CD4-positive, alpha-beta memory T cell (primary cell): ENCODE data around the gene CRTC2. TPM values are rescaled to one million over a fixed set of nuclear protein-coding genes. Genes with fewer than 3 reads are reported as not detected.

Experiments
- CTCF ChIA-PET: fragments of 350-600 bp; sonication (Branson Sonifier 250); formaldehyde crosslinking; loops from one replicate; lab custom pipeline; 2021; ENCODE audit warnings: inconsistent platforms; ENCODE audit not compliant: partially characterized antibody; lab: Charles Lee
- POLR2A ChIA-PET: fragments of 350-600 bp; sonication (Branson Sonifier 250); formaldehyde crosslinking; loops from one replicate; lab custom pipeline; 2021; ENCODE audit not compliant: partially characterized antibody; lab: Charles Lee
- DNase-seq, 5 donors: peaks; one replicate each; pipeline versions ENCODE4 v3.0.0 to v3.0.0-alpha.2; 2020 to 2022; ENCODE audit warnings: mixed read lengths in 1 of 5
- H3K27ac ChIP-seq: one replicate; pipeline ENCODE4 v1.7.0; 2013; ENCODE audit warnings: low read depth, low read length
- H3K27me3 ChIP-seq: 2 replicates; pipeline ENCODE4 v1.7.0; 2013; ENCODE audit warnings: mild to moderate bottlenecking, low read length, moderate library complexity; ENCODE audit not compliant: insufficient read depth
- H3K36me3 ChIP-seq: 2 replicates; pipeline ENCODE4 v1.7.0; 2013; ENCODE audit warnings: mild to moderate bottlenecking, low read length, moderate library complexity; ENCODE audit not compliant: insufficient read depth
- H3K4me1 ChIP-seq: 2 replicates; pipeline ENCODE4 v1.7.0; 2013; ENCODE audit warnings: mild to moderate bottlenecking, low read length, moderate library complexity; ENCODE audit not compliant: insufficient read depth
- H3K4me3 ChIP-seq, 2 donors: one replicate each; pipeline ENCODE4 v1.7.0; 2013; ENCODE audit warnings: low read length in 2 of 2, mild to moderate bottlenecking in 1 of 2
- H3K9me3 ChIP-seq, 2 donors: one replicate each; pipeline ENCODE4 v1.7.0; 2013; ENCODE audit warnings: low read length in 2 of 2, control low read depth in 1 of 2; ENCODE audit not compliant: control insufficient read depth in 1 of 2
- H3K27ac Mint-ChIP-seq, 7 donors: one replicate each; pipeline ENCODE4 v1.8.0; 2020 to 2021; ENCODE audit warnings: mixed read lengths in 7 of 7, mild to moderate bottlenecking in 6 of 7, inconsistent platforms in 3 of 7, moderate library complexity in 3 of 7
- H3K27me3 Mint-ChIP-seq, 2 donors: one replicate each; pipeline ENCODE4 v1.8.0; 2020 to 2021; ENCODE audit warnings: mixed read lengths in 2 of 2
- H3K36me3 Mint-ChIP-seq, 2 donors: one replicate each; pipeline ENCODE4 v1.8.0; 2020 to 2021; ENCODE audit warnings: mixed read lengths in 2 of 2, inconsistent platforms in 1 of 2, mild to moderate bottlenecking in 1 of 2
- H3K4me1 Mint-ChIP-seq, 4 donors: one replicate each; pipeline ENCODE4 v1.8.0; 2020 to 2021; ENCODE audit warnings: mixed read lengths in 4 of 4, mild to moderate bottlenecking in 1 of 4
- H3K4me3 Mint-ChIP-seq, 8 donors: one replicate each; pipeline ENCODE4 v1.8.0; 2020 to 2021; ENCODE audit warnings: mixed read lengths in 8 of 8, mild to moderate bottlenecking in 7 of 8, moderate library complexity in 6 of 8, inconsistent platforms in 3 of 8
- H3K9me3 Mint-ChIP-seq, 8 donors: one replicate each; pipeline ENCODE4 v1.8.0; 2020 to 2021; ENCODE audit warnings: mixed read lengths in 8 of 8, mild to moderate bottlenecking in 5 of 8, inconsistent platforms in 3 of 8, moderate library complexity in 1 of 8
- intact Hi-C: fragments of 100-400 bp; cut with micrococcal nuclease; formaldehyde crosslinking; loops from one replicate; pipeline ENCODE4 v1.15.1; 2023
- polyA plus RNA-seq, 2 donors: library from polyadenylated mRNA; unstranded; fragments of 300-500 nt; fragmentation: Illumina TruSeq; gene quantifications; one replicate each; pipeline ENCODE4 v1.2.3, GENCODE V29; 2021
- total RNA-seq, 2 experiments: library from RNA; stranded (reverse); gene quantifications; one replicate each; pipeline ENCODE4 v1.2.3, GENCODE V29; 2021

Gene CRTC2
- total and polyA plus RNA-seq, 4 experiments from 2014 or later, result 12.3 to 113 (median 83.0) TPM

GRCh38 chr1:153928791-153929341 is 29.5 kb downstream of the CRTC2 start:
- POLR2A ChIA-PET, result interaction anchor here (1.2 to 16.4 kb wide), 5 partner anchors 9 to 48 kb away, joined by 4 to 298 read pairs (median 9); partner anchors contain the start of genes DENND4B and JTB
- Mint-ChIP-seq H3K4me3 (no peak overlapping the region), H3K9me3 (no peaks in the 10 kb centered on the region), H3K4me1 (peaks cover under 1 to 14% (median 9%) of the 10 kb centered on the region in 4 donors), H3K27ac (peak overlapping the region in 2 of 7 donors; percentile 24 to 25), H3K27me3 (no peaks in the 10 kb centered on the region), H3K36me3 (peaks cover 4 to 31% of the 10 kb centered on the region in 2 donors)
- DNase-seq, result no peak
- CTCF ChIA-PET, result interaction anchor here (1.9 kb wide), 1 partner anchor 17 kb away, joined by 11 read pairs; the partner anchor contains the start of gene DENND4B
- Histone ChIP-seq H3K4me1 (peaks cover 7% of the 10 kb centered on the region), H3K9me3 (no peaks in the 10 kb centered on the region), H3K27me3 (no peaks in the 10 kb centered on the region), H3K36me3 (peaks cover 20% of the 10 kb centered on the region), H3K4me3 (no peak overlapping the region), H3K27ac (no peak overlapping the region)
- intact Hi-C loops, result no loop called here

- peak overlapping the region in 5 of 7 donors; percentile 17 to 88 (median 32) for H3K27ac Mint-ChIP-seq
- no peak overlapping the region for H3K4me3 ChIP-seq
- no peaks in the 10 kb centered on the region for H3K27me3 Mint-ChIP-seq
- H3K36me3 ChIP-seq, result peaks cover 14% of the 10 kb centered on the region
- H3K4me1 Mint-ChIP-seq, result peaks cover 4 to 21% (median 13%) of the 10 kb centered on the region in 4 donors
- H3K27ac ChIP-seq, result no peak overlapping the region
- no peaks in the 10 kb centered on the region for H3K27me3 ChIP-seq
- H3K9me3 Mint-ChIP-seq, result no peaks in the 10 kb centered on the region
- H3K36me3 Mint-ChIP-seq, result peaks cover 4 to 33% of the 10 kb centered on the region in 2 donors
- peaks cover 11% of the 10 kb centered on the region for H3K4me1 ChIP-seq
- no peak for DNase-seq
- POLR2A ChIA-PET, result interaction anchor here (1.3 to 16.4 kb wide), 5 partner anchors 8 to 49 kb away, joined by 3 to 298 read pairs (median 9); partner anchors contain the start of genes DENND4B and JTB
- CTCF ChIA-PET, result interaction anchor here (0.7 to 1.9 kb wide), 2 partner anchors 17 to 18 kb away, joined by 3 to 11 read pairs; partner anchors contain the start of gene DENND4B
- H3K4me3 Mint-ChIP-seq, result no peak overlapping the region
- intact Hi-C loops, result no loop called here
- no peaks in the 10 kb centered on the region for H3K9me3 ChIP-seq
These were observed 30.2 kb downstream of the CRTC2 start for GRCh38 chr1:153928245-153928644.

- Histone ChIP-seq H3K4me1 (peaks cover 14% of the 10 kb centered on the region), H3K4me3 (no peak overlapping the region), H3K36me3 (no peaks in the 10 kb centered on the region), H3K27me3 (no peaks in the 10 kb centered on the region), H3K27ac (no peak overlapping the region), H3K9me3 (no peaks in the 10 kb centered on the region)
- Mint-ChIP-seq H3K27me3 (no peaks in the 10 kb centered on the region), H3K36me3 (peaks cover 4 to 29% of the 10 kb centered on the region in 2 donors), H3K9me3 (peaks cover 0 to 3% (median 0%) of the 10 kb centered on the region in 8 donors), H3K27ac (peak overlapping the region in 2 of 7 donors; percentile 35 to 70), H3K4me1 (peaks cover 7 to 35% (median 17%) of the 10 kb centered on the region in 4 donors), H3K4me3 (no peak overlapping the region)
- intact Hi-C loops, result no loop called here
- no peak for DNase-seq
- ChIA-PET POLR2A (interaction anchor here (1.1 to 16.4 kb wide), 3 partner anchors 17 to 51 kb away, joined by 3 to 298 read pairs (median 7); partner anchors contain the start of genes CREB3L4, DENND4B and JTB), CTCF (interaction anchor here (8.1 kb wide), 1 partner anchor 19 kb away, joined by 69 read pairs; the partner anchor contains the start of gene DENND4B)
These were observed 32.0 kb downstream of the CRTC2 start for GRCh38 chr1:153926405-153926804.

- peak within 1 kb of the TSS; percentile 97 for H3K27ac ChIP-seq
- H3K27me3 ChIP-seq, result no peaks in the 10 kb centered on the region
- peak within 1 kb of the TSS; percentile 80 to 99 for H3K4me3 ChIP-seq
- intact Hi-C loops, result loop anchor here (1.0 to 5.0 kb wide), 11 partner anchors 22 to 404 kb away; partner anchors contain the start of genes ATP8B2, CREB3L4, CRTC2 and HAX1
- Mint-ChIP-seq H3K27me3 (no peaks in the 10 kb centered on the region), H3K4me1 (peaks cover 34 to 55% (median 43%) of the 10 kb centered on the region in 4 donors), H3K27ac (peak within 1 kb of the TSS; percentile 96 to 99 (median 97)), H3K9me3 (peaks cover 0 to 3% (median 0%) of the 10 kb centered on the region in 8 donors), H3K4me3 (peak within 1 kb of the TSS; percentile 94 to 97 (median 95)), H3K36me3 (peaks cover 0 to 21% of the 10 kb centered on the region in 2 donors)
- H3K9me3 ChIP-seq, result no peaks in the 10 kb centered on the region
- CTCF ChIA-PET, result interaction anchor here (1.1 to 8.1 kb wide), 9 partner anchors 11 to 127 kb away, joined by 3 to 69 read pairs (median 4); partner anchors contain the start of genes CREB3L4, DENND4B, JTB and SLC39A1
- H3K4me1 ChIP-seq, result peaks cover 44% of the 10 kb centered on the region
- peak; percentile 99 to 100 (median 100) for DNase-seq
- POLR2A ChIA-PET, result interaction anchor here (0.5 to 16.4 kb wide), 34 partner anchors 10 to 413 kb away, joined by 3 to 298 read pairs (median 4); partner anchors contain the start of genes CREB3L4, CRTC2, DENND4B and JTB
- H3K36me3 ChIP-seq, result no peaks in the 10 kb centered on the region
These were observed 35.2 kb downstream of the CRTC2 start, which contains the start of gene GATAD2B for GRCh38 chr1:153922972-153923925. TSS of gene GATAD2B (minus strand) at chr1:153922972. CDS start at chr1:153828347, 94,625 bp downstream.

- no peaks in the 10 kb centered on the region for H3K27me3 Mint-ChIP-seq
- H3K27ac Mint-ChIP-seq, result peak overlapping the region; percentile 96 to 99 (median 97)
- H3K36me3 Mint-ChIP-seq, result peaks cover 4 to 27% of the 10 kb centered on the region in 2 donors
- peak overlapping the region; percentile 94 to 97 (median 95) for H3K4me3 Mint-ChIP-seq
- H3K4me3 ChIP-seq, result peak overlapping the region; percentile 64 to 77
- ChIA-PET CTCF (interaction anchor here (0.9 to 8.1 kb wide), 9 partner anchors 11 to 126 kb away, joined by 3 to 69 read pairs (median 4); partner anchors contain the start of genes CREB3L4, DENND4B and JTB), POLR2A (interaction anchor here (0.5 to 16.4 kb wide), 31 partner anchors 10 to 413 kb away, joined by 3 to 298 read pairs (median 5); partner anchors contain the start of genes CREB3L4, CRTC2, DENND4B and JTB)
- peak overlapping the region; percentile 62 for H3K27ac ChIP-seq
- H3K4me1 Mint-ChIP-seq, result peaks cover 41 to 62% (median 49%) of the 10 kb centered on the region in 4 donors
- H3K4me1 ChIP-seq, result peaks cover 52% of the 10 kb centered on the region
- H3K27me3 ChIP-seq, result no peaks in the 10 kb centered on the region
- intact Hi-C loops, result loop anchor here (1.0 to 5.0 kb wide), 6 partner anchors 55 to 405 kb away; partner anchors contain the start of genes ATP8B2, HAX1, ILF2 and JTB
- DNase-seq, result peak in 2 of 5 donors; percentile 16 to 72
- H3K9me3 Mint-ChIP-seq, result peaks cover 0 to 3% (median 0%) of the 10 kb centered on the region in 8 donors
- no peaks in the 10 kb centered on the region for H3K9me3 ChIP-seq
- H3K36me3 ChIP-seq, result no peaks in the 10 kb centered on the region
These were observed 36.1 kb downstream of the CRTC2 start for GRCh38 chr1:153922076-153922971.
